ENCODE results near the gene TENM3. TPM values are rescaled to one million over a fixed set of nuclear protein-coding genes. Genes with fewer than 3 reads are reported as not detected.

TENM3 gene
- total and polyA plus RNA-seq, 2 of the 8 experiments (the other 6 are each of a cell fraction or from before 2014, with no cell fraction given) = 36.9 to 69.3 TPM

- CTCF ChIA-PET (ENCODE audit: partially characterized antibody) = interaction anchor here (0.9 kb wide), 1 partner anchor 18 kb away, joined by 3 read pairs; no protein-coding TSS in a partner anchor
- no peak for TF ChIP-seq SP4 (IDR thresholded peaks at IDR 0.05; ENCODE audit: low read length)
- no peak for TF ChIP-seq RXRA (IDR thresholded peaks at IDR 0.05; ENCODE audit: insufficient read depth, low read depth, low read length)
- no peak for TF ChIP-seq RFX5 (IDR thresholded peaks at IDR 0.05; ENCODE audit: borderline replicate concordance, low read depth, low read length)
Measured at GRCh38 chr4:182758273-182758672, 515.1 kb downstream of the TENM3 start.

More at GRCh38 chr4:182758273-182758672, 515.1 kb downstream of the TENM3 start:
- H3K4me2 ChIP-seq (ENCODE audit: insufficient read depth in 1 of 2, low read depth in 2 of 2, low read length in 2 of 2) = no peak overlapping the region
- POLR2A ChIA-PET (ENCODE audit: partially characterized antibody) = interaction anchor here (0.9 kb wide), 1 partner anchor 65 kb away, joined by 3 read pairs; no protein-coding TSS in a partner anchor
- no peak overlapping the region for H2BK120ac ChIP-seq (replicated peaks; ENCODE audit: low read depth, low read length)
- WGBS, 2 experiments (ENCODE audit: extremely low coverage in 1 of 2, insufficient coverage in 1 of 2, insufficient read length in 1 of 2, insufficient replicate concordance in 2 of 2, low coverage in 1 of 2, low lambda C conversion rate in 2 of 2, missing lambda C conversion rate in 1 of 2) = 65% methylated on average over 12 of the region's 12 CpGs; no CpG with 5 or more reads in 1 of the 2 experiments
- H3K18ac ChIP-seq (ENCODE audit: extremely low read depth, low read length) = no peak overlapping the region
- no peak overlapping the region for H2BK20ac ChIP-seq (ENCODE audit: low read length)
- no peak overlapping the region for H3K4ac ChIP-seq (replicated peaks; ENCODE audit: insufficient read length, low read depth, low read length)
- no peaks in the 10 kb centered on the region for H3K4me1 ChIP-seq (replicated peaks in 1 of 4; ENCODE audit: control insufficient read depth in 3 of 4, insufficient read depth in 4 of 4, low read length in 3 of 4)
- no peak overlapping the region for H4K91ac ChIP-seq (replicated peaks; ENCODE audit: insufficient read length, low read length)
- H4K8ac ChIP-seq (ENCODE audit: extremely low read depth, insufficient read depth, low read length) = no peak overlapping the region
- no peaks in the 10 kb centered on the region for H4K20me1 ChIP-seq (replicated peaks in 1 of 2; ENCODE audit: control insufficient read depth in 1 of 2, insufficient read depth in 2 of 2, low read length in 2 of 2)
- H2BK5ac ChIP-seq (ENCODE audit: low read depth, low read length) = no peak overlapping the region
- H3K9me3 ChIP-seq (ENCODE audit: insufficient read depth in 2 of 2, low read depth in 1 of 2, low read length in 1 of 2) = no peaks in the 10 kb centered on the region
- no peak overlapping the region for H3K56ac ChIP-seq (replicated peaks; ENCODE audit: insufficient read length, low read depth, low read length)
- H3K14ac ChIP-seq (ENCODE audit: insufficient read length) = no peak overlapping the region
- FAIRE-seq = no peak
- no peak overlapping the region for H2AK5ac ChIP-seq (ENCODE audit: low read depth, low read length)
- no peak overlapping the region for H3K9ac ChIP-seq (replicated peaks in 1 of 4; ENCODE audit: extremely low read depth in 1 of 4, low read depth in 3 of 4, low read length in 3 of 4)
- no peaks in the 10 kb centered on the region for H3K23me2 ChIP-seq (ENCODE audit: low read depth, low read length)
- no peak overlapping the region for H2BK12ac ChIP-seq (ENCODE audit: low read depth, low read length)
- no peaks in the 10 kb centered on the region for H3K27me3 ChIP-seq (replicated peaks in 1 of 4; ENCODE audit: control insufficient read depth in 3 of 4, extremely low read depth in 1 of 4, insufficient read depth in 3 of 4, low read length in 3 of 4)
- H3K79me1 ChIP-seq (ENCODE audit: low read depth, low read length) = no peaks in the 10 kb centered on the region
- H4K5ac ChIP-seq (ENCODE audit: insufficient read length, low read depth, low read length) = no peak overlapping the region
- peaks cover 4 to 20% (median 12%) of the 10 kb centered on the region in 4 experiments for H3K36me3 ChIP-seq (ENCODE audit: control insufficient read depth in 2 of 4, insufficient read depth in 4 of 4, low read length in 3 of 4)
- no peak overlapping the region for H2BK15ac ChIP-seq (ENCODE audit: low read length)
- no peaks in the 10 kb centered on the region for H3K79me2 ChIP-seq (ENCODE audit: control insufficient read depth in 1 of 2, insufficient read depth in 2 of 2, low read length in 2 of 2)
- H3K23ac ChIP-seq (ENCODE audit: insufficient read length) = no peak overlapping the region
- H3K4me3 ChIP-seq (ENCODE audit: extremely low read depth in 1 of 4, insufficient read depth in 2 of 4, low read depth in 3 of 4, low read length in 4 of 4) = no peak overlapping the region
- H2AFZ ChIP-seq (ENCODE audit: low read length) = no peak overlapping the region
- no peak for DNase-seq (ENCODE audit: low read depth in 1 of 2, low spot score in 2 of 2)
- no peak overlapping the region for H3K27ac ChIP-seq (ENCODE audit: low read depth, low read length)
